KOPT-K1 (cell line): ENCODE measurements around the gene SLC25A40.
A peak's percentile ranks its signal among the peaks of the same experiment; 100 is the strongest.
"Not testable (repeated sequence)": the region's sequence is repeated elsewhere in the genome, so short reads cannot be mapped to it uniquely, and the experiment has no call there.

Source experiments
- H3K27ac ChIP-seq: fragments of 200-600 bp; sonication (generic); 2 replicates; pipeline ENCODE4 v1.5.1; 2016; ENCODE audit warnings: antibody characterized with exemption, mild to moderate bottlenecking, low read depth, low read length; ENCODE audit not compliant: poor library complexity, severe bottlenecking
- H3K36me3 ChIP-seq: fragments of 200-600 bp; sonication (generic); 2 replicates; pipeline ENCODE4 v1.5.1; 2017; ENCODE audit warnings: antibody characterized with exemption, mild to moderate bottlenecking, low read length, moderate library complexity; ENCODE audit not compliant: insufficient read depth
- H3K9me3 ChIP-seq: fragments of 200-600 bp; sonication (generic); 2 replicates; pipeline ENCODE4 v1.5.1; 2017; ENCODE audit warnings: antibody characterized with exemption, low read length, mild to moderate bottlenecking; ENCODE audit not compliant: insufficient read depth, poor library complexity, severe bottlenecking

The SLC25A40 gene

DNA sequence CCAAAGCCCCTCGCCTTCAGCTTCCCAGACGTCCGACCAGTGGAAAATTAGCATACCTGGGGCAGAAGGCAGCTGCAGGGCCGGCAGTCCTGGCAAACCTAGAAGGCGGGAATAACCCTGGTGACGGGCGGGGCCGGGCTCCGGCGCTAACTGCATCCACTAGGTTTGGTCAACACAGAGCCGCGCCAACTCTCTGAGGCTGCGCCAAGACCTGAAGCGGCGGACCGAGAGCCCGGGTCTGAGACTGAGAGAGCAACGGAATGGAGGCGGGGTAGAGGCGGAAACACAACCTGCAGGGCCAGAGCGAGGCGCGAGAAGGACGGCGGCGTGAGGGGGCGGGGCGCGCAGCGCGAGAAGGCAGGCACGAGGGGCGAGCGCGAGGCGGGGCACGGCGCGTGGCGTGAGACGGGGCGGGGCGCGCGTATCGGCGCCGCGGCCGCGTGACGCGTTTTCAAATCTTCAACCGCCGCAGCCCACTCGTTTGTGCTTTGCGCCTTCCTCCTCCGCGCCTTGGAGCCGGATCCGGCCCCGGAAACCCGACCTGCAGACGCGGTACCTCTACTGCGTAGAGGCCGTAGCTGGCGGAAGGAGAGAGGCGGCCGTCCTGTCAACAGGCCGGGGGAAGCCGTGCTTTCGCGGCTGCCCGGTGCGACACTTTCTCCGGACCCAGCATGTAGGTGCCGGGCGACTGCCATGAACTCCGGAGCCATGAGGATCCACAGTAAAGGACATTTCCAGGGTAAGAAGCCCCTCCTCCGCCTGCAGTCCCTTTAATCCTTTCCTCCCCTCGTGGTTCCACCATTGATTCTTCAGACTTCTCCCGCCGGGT, at the start of gene SLC25A40, which contains the start of gene DBF4:
Gene SLC25A40, minus strand, starts transcription at position 321 of the 829 bp plus-strand sequence. CDS start 17,633 bp downstream, outside the sequence.
Gene DBF4, plus strand, starts transcription at position 454 of the 829 bp plus-strand sequence. Its CDS starts 240 bp downstream, at position 694.
- Histone ChIP-seq H3K9me3 (peaks cover 18% of the 10 kb centered on the region), H3K27ac (peak within 1 kb of the TSS; percentile 90), H3K36me3 (peaks cover 52% of the 10 kb centered on the region)

DNA sequence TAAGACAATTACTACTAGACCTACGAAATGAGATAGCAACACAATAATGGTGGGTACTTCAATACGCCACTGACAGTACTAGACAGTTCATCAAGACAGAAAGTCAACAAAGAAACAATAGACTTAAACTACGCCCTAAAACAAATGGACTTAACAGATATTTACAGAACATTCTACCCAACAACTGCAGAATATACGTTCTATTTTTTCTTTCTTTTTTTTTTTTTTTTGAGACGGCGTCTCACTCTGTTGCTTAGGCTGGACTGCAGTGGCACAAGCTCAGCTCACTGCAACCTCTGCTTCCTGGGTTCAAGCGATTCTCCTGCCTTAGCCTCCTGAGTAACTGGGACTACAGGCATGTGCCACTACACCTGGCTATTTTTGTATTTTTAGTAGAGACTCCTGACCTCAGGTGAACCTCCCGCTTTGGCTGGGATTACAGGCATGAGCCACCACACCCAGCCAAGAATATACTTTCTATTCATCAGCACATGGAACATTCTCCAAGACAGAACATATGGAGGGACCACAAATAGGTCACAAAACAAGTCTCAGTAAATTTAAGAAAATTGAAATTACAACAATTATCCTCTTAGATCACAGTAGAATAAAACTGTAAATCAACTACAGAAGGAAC, 46.7 kb upstream of the SLC25A40 start:
- H3K36me3 ChIP-seq, H3K9me3 ChIP-seq, H3K27ac ChIP-seq: not testable (repeated sequence)

DNA sequence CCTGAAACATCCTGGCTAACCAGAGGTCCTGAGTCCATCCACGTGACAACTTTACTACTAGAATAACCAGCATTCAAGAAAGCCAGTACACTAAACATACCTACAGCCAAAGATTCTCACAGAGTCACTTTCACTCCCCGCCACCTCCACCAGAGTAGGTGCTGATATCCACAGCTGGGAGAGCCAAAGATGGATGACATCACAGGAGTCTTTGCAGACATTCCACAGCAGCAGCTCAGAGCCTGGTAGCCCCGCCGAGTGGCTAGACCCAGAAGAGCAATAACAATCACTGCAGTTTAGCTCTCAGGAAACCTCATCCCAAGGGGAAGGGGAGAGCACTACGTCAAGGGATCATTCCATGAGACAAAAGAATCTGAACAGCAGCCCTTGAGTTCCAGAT, 44.4 kb upstream of the SLC25A40 start:
- Histone ChIP-seq H3K27ac (no peak overlapping the region), H3K9me3 (no peaks in the 10 kb centered on the region), H3K36me3 (no peaks in the 10 kb centered on the region)

DNA sequence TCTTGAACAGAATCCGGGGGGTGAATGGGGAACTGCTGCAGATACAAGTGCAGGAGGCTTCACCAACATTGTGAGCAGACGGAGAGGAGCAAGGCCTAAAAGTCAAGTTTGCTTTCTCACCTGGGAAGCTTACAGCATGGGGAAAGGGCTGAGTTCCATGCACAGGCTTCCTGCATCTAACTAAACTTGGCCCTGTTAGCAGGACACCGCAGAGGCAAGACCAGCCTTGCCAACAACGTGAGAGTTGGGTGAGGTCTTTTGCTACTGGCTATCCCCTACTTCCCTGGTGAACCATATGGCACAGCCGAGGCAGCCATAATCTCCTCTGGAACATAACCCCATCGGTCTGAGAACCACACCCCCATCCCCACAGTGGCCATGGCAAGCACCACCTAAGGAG, 43.7 kb upstream of the SLC25A40 start:
- Histone ChIP-seq H3K9me3 (no peaks in the 10 kb centered on the region), H3K27ac (no peak overlapping the region), H3K36me3 (no peaks in the 10 kb centered on the region)

GRCh38 chr7:87918740-87919139, 42.6 kb upstream of the SLC25A40 start:
- H3K27ac ChIP-seq: no peak overlapping the region
- no peaks in the 10 kb centered on the region for H3K36me3 ChIP-seq
- no peaks in the 10 kb centered on the region for H3K9me3 ChIP-seq

- H3K27ac ChIP-seq: no peak overlapping the region
- no peaks in the 10 kb centered on the region for H3K9me3 ChIP-seq
- H3K36me3 ChIP-seq: peaks cover 24% of the 10 kb centered on the region
Measured at GRCh38 chr7:87912121-87912520, 36.0 kb upstream of the SLC25A40 start.

DNA sequence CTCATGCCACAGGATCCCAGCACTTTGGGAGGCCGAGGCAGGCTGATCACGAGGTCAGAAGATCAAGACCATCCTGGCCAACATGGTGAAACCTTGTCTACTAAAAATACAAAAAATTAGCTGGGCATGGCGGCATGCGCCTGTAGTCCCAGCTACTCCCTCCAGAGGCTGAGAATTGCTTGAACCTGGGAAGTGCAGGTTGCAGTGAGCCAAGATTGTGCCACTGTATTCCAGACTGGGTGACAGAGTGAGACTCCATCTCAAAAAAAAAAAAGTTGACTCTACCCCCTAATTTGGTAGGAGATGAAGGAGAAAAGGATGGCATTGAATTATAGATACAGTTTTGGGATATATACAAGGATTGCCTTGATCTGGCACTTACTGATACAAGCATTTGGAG, 32.7 kb upstream of the SLC25A40 start:
- not testable (repeated sequence) for H3K9me3 ChIP-seq, H3K27ac ChIP-seq
- H3K36me3 ChIP-seq: peaks cover 56% of the 10 kb centered on the region

GRCh38 chr7:87907136-87907906, 31.2 kb upstream of the SLC25A40 start:
- not testable (repeated sequence) for H3K27ac ChIP-seq, H3K9me3 ChIP-seq
- H3K36me3 ChIP-seq: peaks cover 71% of the 10 kb centered on the region

DNA sequence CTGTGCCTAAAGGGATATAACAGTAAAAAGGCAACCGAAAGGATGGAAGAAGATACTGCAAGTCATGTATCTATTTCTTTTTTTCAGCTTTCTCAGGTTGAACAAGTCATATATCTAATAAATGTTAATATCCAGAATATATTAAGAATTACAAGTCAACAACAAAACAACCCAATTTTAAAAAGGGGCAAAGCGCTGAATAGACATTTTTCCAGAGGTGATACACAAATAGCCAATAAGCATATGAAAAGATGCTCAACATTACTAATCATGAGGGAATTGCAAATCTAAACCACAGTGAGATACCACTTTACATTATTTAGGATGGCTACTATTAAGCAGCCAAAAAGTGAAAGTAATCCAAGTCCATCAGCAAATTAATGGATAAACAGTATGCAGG, 23.1 kb upstream of the SLC25A40 start:
- Histone ChIP-seq H3K9me3 (no peaks in the 10 kb centered on the region), H3K36me3 (peaks cover 100% of the 10 kb centered on the region), H3K27ac (no peak overlapping the region)

DNA sequence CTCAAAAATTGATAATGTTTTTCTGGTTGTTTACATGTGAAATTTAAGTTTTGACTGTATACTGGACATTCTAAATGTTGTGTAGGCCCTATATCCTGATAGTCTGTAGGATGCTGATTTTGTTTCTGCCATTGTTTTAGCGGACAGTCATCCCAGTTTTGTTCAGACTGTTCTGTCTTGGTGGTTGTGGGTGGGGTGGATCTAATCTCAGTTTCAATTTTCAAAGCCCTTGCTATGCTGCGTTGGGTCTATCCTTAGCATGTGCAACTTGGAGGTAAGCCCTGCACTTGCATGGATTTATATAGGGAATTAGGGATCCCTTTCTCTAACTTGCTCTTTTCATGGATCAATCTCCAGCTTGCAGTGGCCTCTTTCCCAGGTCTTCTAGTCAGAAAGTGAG, 19.2 kb upstream of the SLC25A40 start:
- Histone ChIP-seq H3K36me3 (peaks cover 100% of the 10 kb centered on the region), H3K27ac (no peak overlapping the region), H3K9me3 (no peaks in the 10 kb centered on the region)

DNA sequence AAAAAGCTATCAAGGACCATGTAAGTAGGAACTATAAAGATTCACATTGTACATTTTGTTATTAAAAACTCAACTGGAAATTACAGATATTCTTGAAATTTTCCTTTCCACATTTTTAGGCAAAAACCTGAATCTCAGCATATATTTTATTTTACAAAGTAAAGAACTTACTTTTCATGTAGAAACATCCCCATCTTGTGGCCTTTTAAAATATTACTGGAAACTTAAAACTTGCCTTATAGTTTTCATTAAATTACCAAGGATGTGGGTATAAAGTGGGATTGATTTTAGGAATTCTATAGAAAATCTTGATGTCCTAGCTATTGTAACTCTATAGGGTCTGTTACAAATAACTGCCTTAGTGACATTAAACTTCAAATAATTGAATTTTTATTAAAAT, 10.7 kb upstream of the SLC25A40 start:
- Histone ChIP-seq H3K36me3 (peaks cover 99% of the 10 kb centered on the region), H3K9me3 (no peaks in the 10 kb centered on the region), H3K27ac (no peak overlapping the region)

GRCh38 chr7:87885018-87885417, 8.9 kb upstream of the SLC25A40 start:
- Histone ChIP-seq H3K9me3 (no peaks in the 10 kb centered on the region), H3K27ac (no peak overlapping the region), H3K36me3 (peaks cover 99% of the 10 kb centered on the region)

GRCh38 chr7:87882151-87882937, 6.2 kb upstream of the SLC25A40 start:
- peaks cover 93% of the 10 kb centered on the region for H3K36me3 ChIP-seq
- no peaks in the 10 kb centered on the region for H3K9me3 ChIP-seq
- no peak overlapping the region for H3K27ac ChIP-seq

DNA sequence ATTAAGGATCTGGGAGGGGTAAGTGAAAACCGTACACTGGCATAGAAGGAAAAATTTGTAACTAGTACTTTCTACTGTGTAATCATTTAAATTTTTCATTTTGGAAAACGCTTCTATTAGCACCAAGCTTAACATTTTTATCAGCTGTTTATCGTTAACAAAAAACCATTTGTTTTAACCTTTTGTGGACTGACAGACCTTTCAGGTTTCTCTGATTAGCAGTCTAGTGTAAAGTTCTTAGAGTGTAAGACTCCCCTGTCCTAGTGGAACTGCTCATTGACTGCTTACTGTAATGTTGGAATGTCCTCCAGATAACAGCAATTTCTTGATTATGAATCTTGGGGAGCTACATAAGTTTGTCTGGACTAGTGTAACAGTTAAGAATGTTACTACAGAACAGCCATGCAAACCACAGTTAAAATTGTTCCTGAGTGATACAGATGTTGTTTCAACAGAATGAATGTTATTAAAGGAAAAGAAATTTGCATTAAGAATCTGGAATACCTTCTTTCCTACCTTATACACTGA, 2.1 kb upstream of the SLC25A40 start:
- H3K36me3 ChIP-seq: peaks cover 53% of the 10 kb centered on the region
- H3K27ac ChIP-seq: peak overlapping the region; percentile 90
- no peaks in the 10 kb centered on the region for H3K9me3 ChIP-seq
